GM21619 (cell line): ENCODE data around the gene ZFPM1.

Experiments used
- ATAC-seq: cut with Tn5 transposase; IDR thresholded peaks from one replicate; pipeline ENCODE4 v1.9.1; 2021; ENCODE audit not compliant: unreplicated experiment

Gene ZFPM1

DNA sequence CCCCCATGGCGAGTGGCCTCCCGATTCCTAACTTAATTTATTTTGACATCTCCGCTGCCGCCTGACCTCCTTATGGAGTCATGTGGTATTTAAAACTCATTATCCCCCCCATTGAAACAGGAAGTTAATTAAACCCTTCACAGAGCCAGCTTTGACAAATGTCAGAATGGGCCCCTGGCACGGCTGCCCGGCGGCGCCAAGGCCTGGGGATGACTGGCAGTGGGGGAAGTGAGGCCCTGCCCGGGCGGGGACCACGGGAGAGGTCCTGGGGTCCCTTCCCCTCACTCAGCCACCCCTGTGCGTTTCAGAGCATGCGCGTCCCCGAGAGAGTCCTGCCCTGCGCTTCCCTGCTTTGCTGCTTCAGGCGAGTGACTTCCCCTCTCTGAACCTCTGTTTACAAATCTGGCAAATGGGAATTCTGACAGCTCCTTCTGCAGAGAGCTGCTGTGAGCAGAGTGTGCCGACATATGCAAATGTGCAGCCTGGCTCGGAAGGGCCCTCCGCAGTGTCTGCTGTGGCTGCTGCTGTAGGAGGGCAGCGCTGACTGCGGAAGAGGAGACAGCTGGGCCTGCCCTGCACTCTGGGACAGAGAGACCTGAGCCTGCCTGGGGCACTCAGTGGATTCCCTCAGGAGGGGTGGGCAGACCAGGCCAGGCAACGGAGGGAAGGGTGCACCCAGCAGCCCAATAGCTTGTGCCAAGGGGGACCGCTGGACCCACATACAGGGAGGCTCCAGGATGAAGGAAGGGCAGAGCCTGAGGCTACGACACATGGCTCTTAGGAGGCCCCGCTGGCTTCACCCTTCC, 4.4 kb upstream of the ZFPM1 start:
- no peak for ATAC-seq

- ATAC-seq, result no peak
Measured at GRCh38 chr16:88449267-88449561, 3.9 kb upstream of the ZFPM1 start.

DNA sequence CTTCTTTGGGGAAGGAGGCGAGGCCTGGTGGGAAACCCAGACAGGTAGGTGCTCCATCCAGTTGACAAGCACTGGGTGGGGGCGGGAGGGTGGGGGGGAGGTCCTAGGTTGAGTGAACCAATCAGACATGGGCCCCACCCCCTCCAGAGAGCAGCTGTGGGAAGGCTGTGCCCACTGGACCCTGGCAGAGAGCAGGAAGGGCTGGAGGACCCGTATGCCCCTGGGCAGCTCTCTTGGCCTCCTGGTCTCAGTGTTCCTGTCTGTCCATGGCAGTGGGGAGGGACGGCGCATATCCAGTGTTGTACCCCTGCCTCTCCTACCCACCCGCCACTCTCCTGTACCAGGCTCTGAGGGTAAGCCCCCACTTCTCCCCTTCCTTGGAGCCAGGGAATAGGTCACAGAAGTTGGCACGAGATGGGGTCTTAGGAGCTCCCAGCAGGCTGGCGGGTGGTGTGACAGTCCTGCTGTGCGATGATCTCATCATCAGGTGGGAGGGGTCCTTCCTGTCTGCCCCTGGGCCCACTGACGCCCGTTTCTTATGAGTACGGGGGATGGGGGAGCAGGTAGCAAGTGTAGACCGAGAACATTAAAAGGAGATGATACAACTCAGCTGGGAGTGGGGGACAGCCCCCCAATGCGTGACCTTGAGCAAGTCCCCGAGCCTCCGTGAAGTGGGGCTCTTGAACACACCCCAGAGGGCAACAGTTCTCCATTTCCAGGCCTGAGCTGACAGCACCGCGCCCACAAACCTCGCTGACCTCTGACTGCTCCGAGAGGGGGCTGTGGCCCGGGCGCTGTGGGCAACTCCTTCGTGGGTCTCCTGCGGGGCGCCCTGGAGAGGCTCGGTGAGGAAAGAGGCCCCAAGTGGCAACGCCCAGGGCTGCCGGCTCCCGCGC, 1.2 kb upstream of the ZFPM1 start:
- ATAC-seq, result no peak

DNA sequence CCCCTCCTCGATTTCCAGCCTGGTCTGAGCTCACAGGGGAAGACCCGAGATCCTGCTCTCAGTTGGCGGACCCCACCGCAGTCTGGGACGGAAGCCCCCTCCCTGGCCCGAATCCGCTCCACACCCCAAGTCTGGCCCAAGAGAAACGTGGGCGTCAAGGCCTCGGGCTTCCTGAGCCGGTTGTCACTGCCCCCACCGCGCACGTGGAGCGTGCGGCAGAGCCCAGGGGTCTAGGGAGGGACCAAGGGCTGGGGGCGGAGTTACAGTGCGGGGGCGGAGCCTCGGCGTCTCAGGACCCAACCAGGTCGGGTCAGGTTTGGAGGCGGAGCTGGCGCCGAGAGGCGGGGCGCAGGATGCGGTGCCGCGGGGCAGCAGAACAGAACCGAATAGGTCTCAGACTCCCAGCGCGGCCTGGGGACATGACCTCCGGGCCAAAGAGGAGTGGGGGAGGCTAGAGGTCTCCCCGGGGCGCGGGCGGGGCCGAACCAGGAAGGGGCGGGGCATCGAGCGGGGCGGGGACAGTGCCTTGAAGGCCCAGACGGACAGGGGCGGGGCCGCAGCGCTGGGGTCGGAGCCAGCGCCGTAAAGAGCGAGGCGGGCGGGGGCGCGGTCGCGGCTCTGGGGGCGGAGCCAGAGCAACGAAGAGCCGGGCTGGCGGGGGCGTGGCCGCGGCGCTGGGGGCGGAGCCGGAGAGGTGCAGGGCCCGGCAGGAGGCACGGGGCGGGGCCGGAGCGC, 431 bp upstream of the ZFPM1 start:
- ATAC-seq, result peak; percentile 48

GRCh38 chr16:88453611-88454522, 787 bp downstream of the ZFPM1 start:
- ATAC-seq, result no peak

GRCh38 chr16:88454523-88454947, 1.5 kb downstream of the ZFPM1 start:
- ATAC-seq, result no peak

- ATAC-seq, result peak; percentile 32
Measured at GRCh38 chr16:88455610-88456355, 2.7 kb downstream of the ZFPM1 start.

DNA sequence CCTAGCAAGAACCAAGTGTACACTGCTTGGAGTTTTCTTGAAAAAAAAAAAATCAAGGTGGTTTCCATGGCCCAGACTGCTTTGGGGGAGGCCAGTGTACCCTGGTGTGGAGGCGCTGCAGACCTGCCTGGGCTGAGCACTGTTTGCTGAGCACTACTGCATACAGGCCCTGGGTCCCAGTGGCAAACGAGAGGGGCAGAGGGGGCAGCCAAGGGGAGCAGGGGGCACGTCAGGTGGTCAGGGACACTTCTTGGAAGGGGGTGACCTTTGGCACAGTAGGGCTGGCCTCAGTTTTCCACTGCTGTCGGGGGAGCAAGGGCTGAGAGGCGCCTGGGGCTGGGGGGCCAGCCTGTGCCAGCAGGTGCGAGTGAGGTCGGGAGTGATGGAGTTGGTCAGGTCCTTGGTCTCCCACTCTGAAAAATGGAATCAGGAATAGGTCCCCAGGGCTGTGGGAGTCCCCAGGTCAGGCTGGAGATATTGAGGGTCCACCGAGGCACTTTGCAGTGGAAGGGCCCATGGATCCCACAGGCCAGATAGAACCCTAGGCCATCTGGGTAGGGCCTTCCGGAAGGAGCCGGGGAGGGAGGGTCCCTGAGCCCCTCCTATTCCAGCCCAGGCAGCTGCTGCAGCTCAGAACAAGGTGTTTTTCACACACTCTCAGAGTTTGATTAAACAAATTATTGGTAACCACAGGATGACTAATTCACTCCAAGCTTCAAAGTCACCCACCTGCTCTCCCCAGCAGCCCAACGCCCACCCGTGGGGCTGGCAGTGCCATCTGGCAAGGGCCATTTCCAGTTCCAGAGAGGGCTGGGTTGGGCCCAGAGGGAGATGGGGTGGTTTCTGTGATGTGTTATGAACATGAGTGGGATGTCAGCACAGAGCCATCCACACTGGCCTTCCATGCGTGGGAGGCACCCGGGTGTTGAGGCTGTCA, 3.5 kb downstream of the ZFPM1 start:
- ATAC-seq, result no peak

- no peak for ATAC-seq
Measured at GRCh38 chr16:88458039-88458772, 5.1 kb downstream of the ZFPM1 start.

DNA sequence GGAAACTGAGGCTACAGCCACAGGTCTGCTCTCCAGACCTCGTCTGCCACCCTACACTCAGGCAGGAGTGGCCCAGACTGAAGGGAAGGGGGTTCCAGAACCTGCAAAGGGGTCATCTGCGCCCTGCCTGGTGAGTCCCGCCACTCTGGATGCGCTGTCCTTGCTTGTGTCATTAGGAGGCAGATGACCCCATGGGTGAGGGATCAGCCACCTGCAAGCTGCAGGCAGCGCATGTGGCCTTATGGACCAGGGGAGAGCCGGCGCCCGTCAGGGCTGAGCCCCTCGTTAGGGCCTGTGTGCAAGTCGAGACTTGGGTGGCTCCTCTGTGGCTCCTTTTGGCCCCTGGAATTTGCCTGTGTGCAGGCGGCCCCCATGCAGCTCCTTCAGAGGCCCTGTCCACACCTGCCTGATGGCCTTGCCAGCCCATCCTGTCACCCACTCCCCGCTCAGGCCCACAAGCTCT, 5.7 kb downstream of the ZFPM1 start:
- ATAC-seq, result no peak

DNA sequence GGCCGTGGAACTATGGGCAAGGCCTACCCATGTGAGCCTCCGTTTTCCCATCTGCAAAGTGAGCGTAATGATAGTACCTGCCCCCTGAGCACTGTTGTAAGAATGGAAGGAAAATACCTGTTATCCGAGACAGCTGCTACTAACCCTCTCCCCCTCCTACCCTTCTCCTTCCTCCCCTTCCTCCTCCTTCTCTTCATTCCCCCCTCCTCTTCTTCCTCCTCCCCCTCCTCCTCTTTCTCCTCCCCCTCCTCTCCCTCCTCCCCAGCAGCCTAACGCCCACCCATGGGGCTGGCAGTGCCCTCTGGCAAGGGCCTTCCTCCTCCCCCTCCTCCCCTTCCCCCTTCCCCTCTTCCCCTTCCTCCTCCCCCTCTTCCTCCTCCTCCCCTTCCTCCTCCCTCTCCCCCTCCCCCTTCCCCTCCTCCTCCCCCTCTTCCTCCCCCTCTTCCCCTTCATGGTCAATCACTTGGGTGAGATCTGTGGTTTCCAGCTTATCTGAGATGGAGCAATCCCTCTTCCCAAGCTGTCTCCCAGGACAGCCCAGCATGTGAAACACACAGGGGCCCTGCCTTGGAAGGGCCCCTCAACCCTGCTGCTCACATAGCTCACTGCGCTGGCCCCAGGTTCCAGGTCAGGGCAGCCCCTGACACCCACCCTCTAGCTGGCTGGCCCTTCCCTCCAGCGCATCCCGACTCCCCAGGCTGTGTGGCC, 6.4 kb downstream of the ZFPM1 start:
- ATAC-seq, result no peak

DNA sequence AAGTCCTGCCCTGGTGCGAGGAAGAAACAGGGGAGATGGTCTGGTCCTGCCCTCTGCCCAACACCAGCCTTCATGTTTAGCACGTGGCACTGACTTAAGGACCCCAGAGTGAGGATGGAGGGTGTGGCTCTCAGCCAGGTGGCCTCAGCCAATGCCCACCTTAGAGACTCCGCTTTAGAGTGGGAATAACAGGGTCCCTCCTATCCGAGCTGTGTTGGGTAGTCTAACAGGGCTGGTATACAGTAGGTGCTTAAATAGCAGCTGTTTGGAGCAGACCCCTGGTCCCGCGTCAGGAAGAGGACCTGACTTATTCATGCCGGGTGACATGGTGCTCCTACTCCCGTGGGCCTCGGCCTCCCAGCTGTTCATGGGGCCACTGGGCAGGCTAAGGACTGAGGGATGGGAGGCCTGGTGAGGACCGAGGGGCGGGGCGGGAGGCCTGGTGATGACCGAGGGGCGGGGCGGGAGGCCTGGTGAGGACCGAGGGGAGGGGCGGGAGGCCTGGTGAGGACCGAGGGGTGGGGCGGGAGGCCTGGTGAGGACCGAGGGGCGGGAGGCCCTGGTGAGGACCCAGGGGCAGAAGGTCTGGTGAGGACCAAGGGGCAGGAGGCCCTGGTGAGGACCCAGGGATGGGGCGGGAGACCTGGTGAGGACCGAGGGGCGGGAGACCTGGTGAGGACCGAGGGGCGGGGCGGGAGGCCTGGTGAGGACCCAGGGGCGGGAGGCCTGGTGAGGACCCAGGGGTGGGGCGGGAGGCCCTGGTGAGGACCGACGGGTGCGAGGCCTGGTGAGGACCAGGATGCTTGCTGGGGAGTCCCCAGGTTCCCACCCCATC, 7.6 kb downstream of the ZFPM1 start:
- no peak for ATAC-seq

DNA sequence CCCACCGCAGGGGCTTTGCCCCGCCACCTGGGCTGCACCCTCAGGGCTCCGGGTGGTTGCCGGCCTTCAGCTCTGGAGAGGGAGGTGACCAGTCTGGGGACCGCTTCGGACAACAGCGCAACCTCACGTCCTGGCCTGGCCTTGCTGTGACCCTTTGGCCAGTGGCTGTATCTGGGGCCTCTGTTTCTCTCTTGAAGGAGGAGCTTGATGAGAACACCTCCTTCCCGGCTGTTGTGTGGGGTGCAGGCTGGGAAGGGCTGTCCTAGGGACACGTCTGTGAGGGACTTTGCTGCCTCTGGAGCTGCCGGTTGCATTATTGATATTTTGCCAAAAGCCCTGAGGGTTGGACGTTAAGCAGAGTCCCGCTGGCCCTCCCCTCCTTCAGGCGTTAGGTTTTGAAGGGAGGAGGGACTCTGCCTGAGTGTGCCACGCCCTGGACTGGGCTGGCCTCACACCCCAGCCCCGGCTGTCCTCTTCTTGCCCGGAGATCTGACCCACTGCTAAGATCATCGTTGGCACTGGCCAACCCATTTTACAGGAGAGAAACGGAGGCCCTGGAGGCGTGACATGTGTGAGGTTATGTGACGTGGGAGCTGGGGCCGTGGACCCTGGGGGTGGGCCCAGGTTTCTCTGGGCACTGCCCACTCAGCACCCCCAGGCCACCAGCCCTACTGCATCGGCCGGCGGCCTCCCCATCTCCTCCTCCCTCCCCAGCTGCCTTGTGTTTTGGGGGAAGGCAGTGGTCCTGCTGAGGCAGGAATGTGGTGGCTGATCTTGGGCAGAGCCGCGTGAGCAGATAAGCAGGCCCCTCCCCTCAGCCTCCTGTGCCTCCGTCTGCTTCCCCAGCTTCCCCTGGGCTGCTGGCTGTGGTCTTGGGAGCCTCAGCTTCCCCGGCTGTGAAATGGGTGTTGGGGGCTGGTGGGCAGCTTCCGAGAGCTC, 8.5 kb downstream of the ZFPM1 start:
- no peak for ATAC-seq

DNA sequence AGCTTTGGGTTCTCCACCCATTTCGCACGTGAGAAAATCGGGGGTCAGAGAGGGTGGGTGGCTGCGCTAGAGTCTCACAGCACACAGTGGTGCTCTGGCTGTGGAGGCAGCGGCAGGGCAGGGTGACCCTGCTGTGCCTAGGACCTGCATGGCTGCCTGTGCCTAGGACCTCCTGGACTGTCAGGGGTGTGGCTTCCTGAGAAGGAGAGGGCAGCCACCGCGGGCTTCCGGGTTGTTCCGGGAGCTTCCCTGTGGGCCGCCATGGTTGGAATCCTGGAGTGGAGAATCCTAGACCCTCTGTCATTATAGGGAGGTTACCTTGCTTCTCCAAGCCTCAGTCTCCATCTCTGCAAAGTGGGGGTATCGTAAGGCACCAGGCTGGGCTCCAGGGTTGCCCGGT, 9.3 kb downstream of the ZFPM1 start:
- ATAC-seq, result no peak

- ATAC-seq, result no peak
Measured at GRCh38 chr16:88463411-88463810, 10.3 kb downstream of the ZFPM1 start.
